GM12872 (cell line): ENCODE results near the gene SNAI3.

Experiments used
- TF ChIP-seq, protein P1 (sequence below): IDR thresholded peaks from 3 replicates; pipeline ENCODE4 v1.5.1; 2011; ENCODE audit warnings: low read depth, mild to moderate bottlenecking, low read length, moderate library complexity; ENCODE audit not compliant: insufficient read depth

Gene SNAI3

GRCh38 chr16:88647178-88648070 lies 38.9 kb downstream of the SNAI3 start:
- TF ChIP-seq, protein P1, sequence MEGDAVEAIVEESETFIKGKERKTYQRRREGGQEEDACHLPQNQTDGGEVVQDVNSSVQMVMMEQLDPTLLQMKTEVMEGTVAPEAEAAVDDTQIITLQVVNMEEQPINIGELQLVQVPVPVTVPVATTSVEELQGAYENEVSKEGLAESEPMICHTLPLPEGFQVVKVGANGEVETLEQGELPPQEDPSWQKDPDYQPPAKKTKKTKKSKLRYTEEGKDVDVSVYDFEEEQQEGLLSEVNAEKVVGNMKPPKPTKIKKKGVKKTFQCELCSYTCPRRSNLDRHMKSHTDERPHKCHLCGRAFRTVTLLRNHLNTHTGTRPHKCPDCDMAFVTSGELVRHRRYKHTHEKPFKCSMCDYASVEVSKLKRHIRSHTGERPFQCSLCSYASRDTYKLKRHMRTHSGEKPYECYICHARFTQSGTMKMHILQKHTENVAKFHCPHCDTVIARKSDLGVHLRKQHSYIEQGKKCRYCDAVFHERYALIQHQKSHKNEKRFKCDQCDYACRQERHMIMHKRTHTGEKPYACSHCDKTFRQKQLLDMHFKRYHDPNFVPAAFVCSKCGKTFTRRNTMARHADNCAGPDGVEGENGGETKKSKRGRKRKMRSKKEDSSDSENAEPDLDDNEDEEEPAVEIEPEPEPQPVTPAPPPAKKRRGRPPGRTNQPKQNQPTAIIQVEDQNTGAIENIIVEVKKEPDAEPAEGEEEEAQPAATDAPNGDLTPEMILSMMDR: no peak

- TF ChIP-seq, protein P1: no peak
Observed at GRCh38 chr16:88646345-88647034, 39.8 kb downstream of the SNAI3 start.

DNA sequence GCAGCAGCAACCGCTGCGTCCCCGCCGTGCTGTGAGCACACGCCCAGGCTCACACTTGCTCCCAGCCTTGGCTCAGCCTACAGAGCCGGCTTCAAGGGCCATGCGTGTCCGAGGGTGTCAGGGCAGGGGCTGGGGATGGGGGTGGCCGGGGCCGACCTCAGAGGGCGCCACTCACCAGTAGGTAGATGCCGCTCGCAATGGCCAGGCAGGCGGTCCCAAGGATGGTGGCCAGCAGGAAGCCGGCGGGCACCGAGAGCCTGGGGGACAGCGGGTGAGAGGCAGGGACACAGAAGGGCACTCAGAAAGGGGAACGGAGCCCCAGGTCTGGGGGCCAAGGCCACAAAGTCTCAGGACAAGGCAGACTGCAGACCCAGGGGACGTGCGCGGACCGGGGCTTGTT lies 40.4 kb downstream of the SNAI3 start:
- TF ChIP-seq, protein P1: no peak

GRCh38 chr16:88645455-88645854 lies 40.9 kb downstream of the SNAI3 start:
- TF ChIP-seq, protein P1: no peak

DNA sequence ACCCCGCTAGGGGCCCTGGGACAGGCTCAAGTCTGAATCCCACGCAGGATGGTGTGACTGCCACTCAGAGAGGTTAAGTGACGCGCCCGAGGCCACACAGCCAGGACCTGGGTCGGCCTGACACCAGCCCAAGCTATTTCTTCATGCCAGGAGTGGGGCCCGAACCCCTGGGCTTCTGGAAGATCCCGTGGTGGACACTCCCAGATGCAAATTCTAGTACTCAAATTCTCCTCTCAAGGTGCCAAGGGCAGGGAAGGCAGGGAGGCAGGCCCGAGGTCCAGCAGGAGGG lies 42.7 kb downstream of the SNAI3 start:
- TF ChIP-seq, protein P1: no peak

- TF ChIP-seq, protein P1: no peak
Observed at GRCh38 chr16:88642881-88643643, 43.2 kb downstream of the SNAI3 start.
